ENCODE results near the gene TNFRSF4.

Gene TNFRSF4

GRCh38 chr1:1213345-1214265 lies at the start of gene TNFRSF4:
TNFRSF4 (minus strand) TSS chr1:1214153; CDS start chr1:1214127, 26 bp downstream.
- DNase-seq (ENCODE audit: low spot score in 2 of 2), result no peak
- H3K27me3 Mint-ChIP-seq, result no peaks in the 10 kb centered on the region
- H3K4me1 Mint-ChIP-seq, result peaks cover 25% of the 10 kb centered on the region

DNA sequence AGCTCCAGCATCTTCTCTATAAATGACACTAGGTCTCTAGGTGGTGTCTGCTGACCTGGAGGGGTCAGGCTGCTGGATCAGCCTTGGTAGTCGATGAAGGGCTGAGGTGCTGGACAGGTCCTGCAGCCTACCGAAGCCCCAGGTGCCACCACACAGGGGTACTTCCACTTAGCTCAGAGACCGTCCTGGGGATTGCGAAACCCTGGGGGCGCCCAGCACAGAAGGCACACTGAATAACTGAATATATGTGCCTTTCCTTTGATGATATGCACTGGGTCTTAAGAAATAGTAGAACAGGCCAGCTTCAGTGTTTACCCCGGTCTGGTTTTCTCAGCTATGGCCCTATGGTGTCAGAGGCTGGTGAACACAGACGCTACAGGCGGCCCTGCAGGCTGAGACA lies 48.8 kb upstream of the TNFRSF4 start:
- Mint-ChIP-seq H3K4me1 (peaks cover 23% of the 10 kb centered on the region), H3K27ac (ENCODE audit: low read depth) (no peak overlapping the region), H3K9me3 (no peaks in the 10 kb centered on the region), H3K27me3 (no peaks in the 10 kb centered on the region), H3K36me3 (ENCODE audit: insufficient read depth) (peaks cover 39% of the 10 kb centered on the region), H3K4me3 (no peak overlapping the region)
- no peak for ATAC-seq (replicated peaks; ENCODE audit: extremely low read depth, poor library complexity, severe bottlenecking)
- DNase-seq (ENCODE audit: low spot score in 2 of 2), result no peak

More at GRCh38 chr1:1213345-1214265, at the start of gene TNFRSF4:
- Mint-ChIP-seq H3K27ac (ENCODE audit: low read depth) (peak within 1 kb of the TSS; percentile 62), H3K9me3 (no peaks in the 10 kb centered on the region), H3K4me3 (peak within 1 kb of the TSS; percentile 63), H3K36me3 (ENCODE audit: insufficient read depth) (peaks cover 17% of the 10 kb centered on the region)
- peak; percentile 38 for ATAC-seq (replicated peaks; ENCODE audit: extremely low read depth, poor library complexity, severe bottlenecking)

DNA sequence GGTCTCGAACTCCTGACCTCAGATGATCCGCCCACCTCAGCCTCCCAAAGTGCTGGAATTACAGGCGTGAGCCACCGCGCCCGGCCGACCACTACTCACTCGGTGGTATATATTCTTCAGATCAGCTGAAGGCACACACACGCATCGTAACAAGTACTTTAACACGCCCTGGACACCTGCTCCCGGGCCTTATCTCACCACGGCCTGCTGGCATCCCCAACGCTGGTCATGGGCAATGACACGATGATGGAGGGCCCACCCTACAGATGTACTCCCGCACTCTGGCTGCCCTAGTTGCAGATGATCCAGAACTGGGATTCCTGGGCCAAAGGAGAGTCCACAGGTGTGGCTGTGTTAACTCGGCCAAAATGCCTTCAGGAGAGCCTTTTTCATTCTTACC lies 48.1 kb upstream of the TNFRSF4 start:
- ATAC-seq (replicated peaks; ENCODE audit: extremely low read depth, poor library complexity, severe bottlenecking) (no peak), DNase-seq (ENCODE audit: low spot score in 2 of 2) (no peak)
- Mint-ChIP-seq H3K27me3 (no peaks in the 10 kb centered on the region), H3K36me3 (ENCODE audit: insufficient read depth) (peaks cover 42% of the 10 kb centered on the region), H3K4me3 (no peak overlapping the region), H3K27ac (ENCODE audit: low read depth) (no peak overlapping the region), H3K4me1 (peaks cover 22% of the 10 kb centered on the region), H3K9me3 (no peaks in the 10 kb centered on the region)

GRCh38 chr1:1260843-1261560 lies 47.0 kb upstream of the TNFRSF4 start:
- DNase-seq (ENCODE audit: low spot score in 2 of 2), result no peak
- Mint-ChIP-seq H3K4me3 (no peak overlapping the region), H3K27ac (ENCODE audit: low read depth) (peak overlapping the region; percentile 70), H3K36me3 (ENCODE audit: insufficient read depth) (peaks cover 48% of the 10 kb centered on the region), H3K4me1 (peaks cover 20% of the 10 kb centered on the region), H3K27me3 (no peaks in the 10 kb centered on the region), H3K9me3 (no peaks in the 10 kb centered on the region)
- no peak for ATAC-seq (replicated peaks; ENCODE audit: extremely low read depth, poor library complexity, severe bottlenecking)

DNA sequence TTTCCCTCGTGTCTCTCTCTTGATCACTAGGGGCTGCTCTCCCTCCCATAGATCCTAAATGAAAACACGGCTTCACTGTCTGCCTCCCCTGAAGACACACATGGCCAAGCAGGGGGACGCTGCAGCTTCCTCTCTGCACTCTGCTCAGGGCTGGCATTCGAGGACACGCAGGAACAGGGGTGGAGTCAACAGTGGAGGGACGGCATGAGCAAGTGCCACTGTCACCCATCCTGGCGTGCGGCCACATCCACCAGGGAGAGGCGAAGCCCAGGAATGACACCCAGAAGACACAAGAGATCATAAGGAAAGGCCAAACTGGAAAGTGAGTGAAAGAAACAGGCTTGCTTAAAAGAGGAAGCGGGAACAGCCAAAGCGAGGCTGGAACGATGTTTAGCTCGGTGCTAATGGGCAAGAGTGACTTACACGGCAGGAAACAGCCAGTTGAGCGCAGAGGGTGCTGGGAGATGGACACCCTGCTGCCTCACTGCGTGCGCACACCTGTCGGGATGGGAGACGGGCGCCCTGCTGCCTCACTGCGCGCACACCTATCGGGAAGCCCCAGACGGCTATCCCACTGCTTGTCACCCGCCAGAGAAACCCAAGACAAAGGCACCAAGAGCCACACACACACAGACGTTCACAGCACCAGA lies 46.1 kb upstream of the TNFRSF4 start:
- Mint-ChIP-seq H3K4me3 (no peak overlapping the region), H3K27ac (ENCODE audit: low read depth) (peak overlapping the region; percentile 70), H3K27me3 (no peaks in the 10 kb centered on the region), H3K4me1 (peaks cover 20% of the 10 kb centered on the region), H3K36me3 (ENCODE audit: insufficient read depth) (peaks cover 46% of the 10 kb centered on the region), H3K9me3 (no peaks in the 10 kb centered on the region)
- no peak for ATAC-seq (replicated peaks; ENCODE audit: extremely low read depth, poor library complexity, severe bottlenecking)
- DNase-seq (ENCODE audit: low spot score in 2 of 2), result no peak

DNA sequence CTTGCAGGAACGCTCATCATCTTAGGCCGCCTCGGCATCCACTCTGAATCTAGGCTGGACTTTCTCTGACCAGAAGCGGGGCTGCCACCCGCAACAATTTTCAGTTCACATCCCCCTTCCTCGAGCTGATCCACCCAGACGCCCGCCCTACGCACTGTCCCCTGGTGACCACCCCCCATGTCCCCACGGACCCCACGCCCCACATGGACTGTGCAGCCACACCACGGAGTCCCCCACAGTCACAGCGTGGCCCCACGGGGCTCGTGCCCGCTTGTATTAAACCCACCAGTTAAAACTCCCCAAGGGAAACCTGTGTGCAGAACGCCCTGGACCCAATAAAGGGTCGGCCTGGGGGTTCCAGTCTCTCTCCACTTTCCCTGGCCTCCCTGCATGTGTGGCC lies 45.6 kb upstream of the TNFRSF4 start:
- H3K27ac Mint-ChIP-seq (ENCODE audit: low read depth), result peak overlapping the region; percentile 70

DNA sequence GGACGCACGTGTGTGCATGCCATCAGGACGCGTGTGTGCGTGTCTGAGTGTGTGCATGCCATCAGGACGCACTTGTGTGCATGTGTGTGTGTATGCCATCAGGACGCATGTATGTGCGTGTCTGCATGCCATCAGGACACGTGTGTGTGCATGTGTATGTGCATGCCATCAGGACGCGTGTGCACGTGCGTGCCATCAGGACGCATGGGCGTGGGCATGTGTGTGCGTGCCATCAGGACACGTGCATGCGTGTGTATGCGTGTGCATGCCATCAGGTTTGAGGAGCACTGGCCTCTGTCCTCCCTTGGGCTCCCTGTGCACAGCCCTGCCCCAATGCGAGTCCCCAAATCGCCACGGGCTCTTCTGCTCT lies 45.2 kb upstream of the TNFRSF4 start:
- Mint-ChIP-seq H3K36me3 (ENCODE audit: insufficient read depth) (peaks cover 40% of the 10 kb centered on the region), H3K9me3 (no peaks in the 10 kb centered on the region), H3K4me1 (peaks cover 20% of the 10 kb centered on the region), H3K27me3 (no peaks in the 10 kb centered on the region), H3K4me3 (no peak overlapping the region), H3K27ac (ENCODE audit: low read depth) (no peak overlapping the region)
- no peak for DNase-seq (ENCODE audit: low spot score in 2 of 2)
- ATAC-seq (replicated peaks; ENCODE audit: extremely low read depth, poor library complexity, severe bottlenecking), result no peak

More for the DNA sequence above, 45.6 kb upstream of the TNFRSF4 start:
- peaks cover 20% of the 10 kb centered on the region for H3K4me1 Mint-ChIP-seq
- no peak for ATAC-seq (replicated peaks; ENCODE audit: extremely low read depth, poor library complexity, severe bottlenecking)
- DNase-seq (ENCODE audit: low spot score in 2 of 2), result no peak
- peaks cover 42% of the 10 kb centered on the region for H3K36me3 Mint-ChIP-seq (ENCODE audit: insufficient read depth)
- no peak overlapping the region for H3K4me3 Mint-ChIP-seq
- no peaks in the 10 kb centered on the region for H3K27me3 Mint-ChIP-seq
- no peaks in the 10 kb centered on the region for H3K9me3 Mint-ChIP-seq

DNA sequence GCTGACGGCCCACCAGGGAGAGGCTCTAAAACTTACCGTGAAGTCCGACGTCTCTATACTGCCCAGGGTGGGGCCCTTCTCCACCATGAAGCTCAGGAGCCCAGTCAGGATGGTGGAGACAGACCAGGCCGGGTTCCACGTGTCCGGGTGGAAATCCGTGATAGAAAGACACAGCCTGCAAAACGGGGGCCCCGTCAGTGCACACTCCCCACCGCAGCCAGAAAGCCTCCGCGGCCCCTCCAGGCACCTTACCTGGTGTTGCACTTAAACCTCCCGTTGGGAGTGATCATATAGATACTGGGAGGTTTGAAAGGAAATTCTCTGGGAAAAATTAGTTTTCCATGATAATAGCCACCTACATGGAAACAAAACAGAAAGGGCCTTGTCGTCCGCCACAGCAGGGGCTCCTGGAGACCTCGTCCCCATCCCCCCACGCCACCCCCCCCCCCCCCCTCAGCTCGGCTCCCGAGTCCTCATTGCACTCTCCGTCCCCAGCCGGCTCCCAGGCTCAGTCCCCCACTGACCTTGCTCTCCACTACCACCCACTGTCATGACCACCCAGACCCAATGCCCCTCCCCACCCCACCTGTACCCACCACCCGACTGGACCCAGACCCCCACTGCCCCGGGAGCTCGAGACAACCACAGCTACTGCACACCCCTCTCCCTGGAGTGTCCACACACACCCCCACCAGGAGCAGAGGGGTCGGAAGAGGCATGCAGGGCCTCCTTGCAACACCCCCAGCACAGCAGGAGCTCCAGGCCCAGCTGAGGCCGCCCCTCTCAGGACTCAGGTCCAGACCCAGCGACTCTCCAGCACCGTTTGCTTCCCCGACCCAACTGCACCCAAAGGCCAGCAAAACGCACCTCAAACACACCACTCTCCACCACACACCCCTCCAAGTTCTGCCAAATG lies 43.3 kb upstream of the TNFRSF4 start:
- peaks cover 27% of the 10 kb centered on the region for H3K4me1 Mint-ChIP-seq
- DNase-seq (ENCODE audit: low spot score in 2 of 2) (no peak), ATAC-seq (replicated peaks; ENCODE audit: extremely low read depth, poor library complexity, severe bottlenecking) (no peak)
- H3K4me3 Mint-ChIP-seq, result no peak overlapping the region
- peak overlapping the region; percentile 65 for H3K27ac Mint-ChIP-seq (ENCODE audit: low read depth)
- H3K36me3 Mint-ChIP-seq (ENCODE audit: insufficient read depth), result peaks cover 40% of the 10 kb centered on the region
- no peaks in the 10 kb centered on the region for H3K9me3 Mint-ChIP-seq
- H3K27me3 Mint-ChIP-seq, result no peaks in the 10 kb centered on the region

DNA sequence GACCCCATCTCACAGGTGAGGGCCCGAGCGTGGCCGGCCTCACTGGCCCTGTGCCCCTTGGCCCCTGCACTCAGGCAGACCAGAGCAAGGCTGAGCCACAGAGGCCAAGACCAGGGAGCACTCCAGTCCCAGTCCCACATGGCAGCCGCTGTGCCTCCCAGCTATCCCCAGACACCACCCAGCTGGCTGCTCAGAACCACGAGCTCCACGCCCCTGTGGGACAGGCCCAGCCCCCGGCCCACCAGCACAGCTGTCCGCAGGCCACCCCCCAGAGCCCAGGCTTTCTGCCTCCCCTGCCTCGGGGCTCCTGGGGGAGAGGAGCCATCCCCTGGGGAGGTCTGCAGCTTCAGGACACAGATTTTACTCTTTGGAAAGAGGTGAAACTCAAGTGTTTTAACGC lies 41.7 kb upstream of the TNFRSF4 start:
- no peak for ATAC-seq (replicated peaks; ENCODE audit: extremely low read depth, poor library complexity, severe bottlenecking)
- Mint-ChIP-seq H3K27ac (ENCODE audit: low read depth) (no peak overlapping the region), H3K4me3 (no peak overlapping the region), H3K4me1 (peaks cover 26% of the 10 kb centered on the region), H3K27me3 (no peaks in the 10 kb centered on the region), H3K36me3 (ENCODE audit: insufficient read depth) (peaks cover 31% of the 10 kb centered on the region), H3K9me3 (no peaks in the 10 kb centered on the region)
- DNase-seq (ENCODE audit: low spot score in 2 of 2), result no peak

DNA sequence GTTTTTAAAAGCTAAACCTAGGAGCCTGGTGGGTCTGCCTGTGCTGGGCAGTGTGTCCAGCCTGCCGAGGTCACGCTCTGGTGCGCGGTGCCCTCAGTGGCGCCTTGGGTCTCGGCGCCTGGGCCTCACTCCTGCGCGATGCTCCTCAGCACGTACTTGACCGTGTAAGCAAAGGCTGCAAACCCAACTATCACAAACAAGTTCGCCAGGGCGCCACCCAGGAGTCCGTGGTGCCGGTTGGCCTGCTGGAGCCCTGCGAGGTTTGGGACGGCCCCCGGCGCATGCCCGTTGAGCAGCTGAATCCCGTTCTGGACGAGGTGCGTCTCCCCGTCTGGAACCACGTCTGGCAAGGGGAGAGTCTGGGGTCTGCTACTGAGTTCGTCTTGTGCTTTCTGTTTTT lies 41.1 kb upstream of the TNFRSF4 start:
- peaks cover 28% of the 10 kb centered on the region for H3K36me3 Mint-ChIP-seq (ENCODE audit: insufficient read depth)
- DNase-seq (ENCODE audit: low spot score in 2 of 2), result no peak
- H3K27ac Mint-ChIP-seq (ENCODE audit: low read depth), result no peak overlapping the region
- no peak overlapping the region for H3K4me3 Mint-ChIP-seq
- no peak for ATAC-seq (replicated peaks; ENCODE audit: extremely low read depth, poor library complexity, severe bottlenecking)
- H3K27me3 Mint-ChIP-seq, result no peaks in the 10 kb centered on the region
- H3K4me1 Mint-ChIP-seq, result peaks cover 25% of the 10 kb centered on the region
- no peaks in the 10 kb centered on the region for H3K9me3 Mint-ChIP-seq

- Mint-ChIP-seq H3K27ac (ENCODE audit: low read depth) (no peak overlapping the region), H3K27me3 (no peaks in the 10 kb centered on the region), H3K9me3 (no peaks in the 10 kb centered on the region), H3K4me3 (no peak overlapping the region), H3K4me1 (peaks cover 20% of the 10 kb centered on the region), H3K36me3 (ENCODE audit: insufficient read depth) (peaks cover 26% of the 10 kb centered on the region)
- DNase-seq (ENCODE audit: low spot score in 2 of 2) (no peak), ATAC-seq (replicated peaks; ENCODE audit: extremely low read depth, poor library complexity, severe bottlenecking) (no peak)
Observed at GRCh38 chr1:1254667-1254998, 40.7 kb upstream of the TNFRSF4 start.

Measured in central memory CD8-positive, alpha-beta T cell (primary cell).